GM18502 (cell line): Measurements from ENCODE around the gene SLC4A1.

Experiments used
- ATAC-seq: cut with Tn5 transposase; IDR thresholded peaks from one replicate; pipeline ENCODE4 v1.9.1; 2021; ENCODE audit warnings: mild to moderate bottlenecking; ENCODE audit not compliant: unreplicated experiment, poor library complexity

The SLC4A1 gene

DNA sequence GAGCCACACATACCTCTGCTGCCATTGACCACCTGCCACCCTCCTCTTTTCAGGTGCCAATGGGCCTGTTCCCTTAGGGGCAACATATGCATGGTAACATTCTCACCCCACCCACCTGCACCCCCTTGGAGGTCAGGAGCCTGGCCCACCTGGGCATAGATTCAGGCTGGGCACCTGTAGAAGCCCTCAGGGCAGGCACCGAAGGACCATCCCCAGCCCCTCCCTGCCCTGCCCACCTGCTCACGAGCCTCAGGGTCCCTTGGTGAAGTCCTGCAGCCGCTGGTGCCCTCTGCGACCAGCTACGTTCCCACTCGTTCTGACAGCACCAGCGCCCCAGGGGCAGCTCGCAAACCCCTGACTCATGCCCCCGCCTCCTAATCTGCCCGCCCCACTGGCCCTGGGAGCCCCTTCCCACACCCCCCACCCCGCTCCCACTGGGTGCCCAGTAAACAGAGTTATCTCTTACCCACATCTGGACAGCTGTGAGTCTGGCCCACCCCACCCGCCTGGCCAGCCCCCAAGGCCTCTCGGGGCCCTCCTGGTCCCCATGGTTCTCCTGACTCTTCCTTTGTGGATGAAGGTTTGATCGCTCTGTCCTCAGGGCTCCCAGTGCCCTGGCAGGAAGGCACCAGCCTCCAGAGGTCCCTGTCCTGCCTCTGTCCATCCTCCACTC lies at the start of gene SLC4A1:
Gene SLC4A1 (minus strand): TSS at position 318 of the 673 bp plus-strand sequence. CDS start 5,269 bp downstream, outside the sequence.
- no peak for ATAC-seq

DNA sequence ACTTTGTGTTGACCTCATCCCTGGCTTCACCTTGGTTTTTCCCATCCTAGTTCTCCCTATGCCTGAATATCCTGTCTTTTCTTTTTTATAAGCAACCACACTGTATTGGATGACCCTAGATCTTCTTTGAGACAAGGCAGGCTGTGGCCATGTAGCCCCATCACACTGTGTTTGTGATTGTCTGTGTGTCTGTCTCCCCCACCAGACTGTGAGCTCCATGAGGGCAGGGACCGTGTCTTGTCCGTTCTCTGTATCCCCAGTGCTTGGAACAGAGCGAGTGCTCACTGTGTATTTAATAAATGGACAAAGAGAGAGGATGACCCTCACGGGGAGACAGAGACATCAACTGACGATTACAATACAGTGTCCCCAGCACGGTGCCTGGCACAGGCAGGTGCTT lies 49.6 kb upstream of the SLC4A1 start:
- ATAC-seq = no peak

DNA sequence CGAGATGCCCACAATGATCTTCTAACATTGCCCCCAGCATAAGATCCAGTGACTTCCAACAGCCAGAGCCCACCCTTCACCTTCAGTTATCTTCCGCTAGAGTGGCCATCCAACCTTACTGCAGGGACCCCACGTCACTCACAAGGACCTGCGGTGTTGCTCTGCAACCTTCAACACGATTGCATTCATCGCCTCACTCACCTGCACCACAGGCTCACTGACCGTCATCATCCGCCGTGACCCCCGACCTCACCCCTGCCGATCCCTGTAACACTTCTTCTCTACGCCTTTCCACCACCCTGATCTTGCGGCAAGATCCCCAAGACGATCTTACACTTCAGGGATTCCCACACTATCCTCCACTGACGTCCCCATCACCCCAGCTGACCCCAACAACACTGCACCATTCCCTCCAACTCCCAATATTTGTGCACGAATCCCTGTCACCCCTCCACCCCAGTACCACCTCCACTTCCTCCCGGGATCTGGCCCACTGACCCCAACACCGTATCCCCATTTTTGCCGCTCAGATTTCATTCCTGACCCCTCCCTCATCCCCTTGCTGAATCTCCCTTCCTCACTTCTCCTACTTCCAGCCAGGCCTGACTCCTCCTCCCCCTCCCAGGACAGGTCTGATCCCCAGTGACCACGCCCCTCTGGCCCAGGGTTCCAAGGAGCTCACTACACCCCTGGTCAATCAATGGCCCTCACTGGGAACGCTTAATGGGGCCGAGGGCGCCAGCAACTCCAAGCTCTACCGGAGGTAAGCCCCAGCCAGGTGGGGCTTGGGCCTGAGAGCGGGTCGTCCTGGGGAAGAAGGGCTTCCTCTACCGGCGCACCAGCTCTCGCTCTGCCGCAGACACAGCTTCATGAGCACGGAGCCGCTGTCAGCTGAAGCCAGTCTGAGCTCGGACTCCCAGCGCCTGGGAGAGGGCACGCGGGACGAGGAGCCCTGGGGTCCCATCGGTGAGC lies 48.1 kb upstream of the SLC4A1 start:
- no peak for ATAC-seq

DNA sequence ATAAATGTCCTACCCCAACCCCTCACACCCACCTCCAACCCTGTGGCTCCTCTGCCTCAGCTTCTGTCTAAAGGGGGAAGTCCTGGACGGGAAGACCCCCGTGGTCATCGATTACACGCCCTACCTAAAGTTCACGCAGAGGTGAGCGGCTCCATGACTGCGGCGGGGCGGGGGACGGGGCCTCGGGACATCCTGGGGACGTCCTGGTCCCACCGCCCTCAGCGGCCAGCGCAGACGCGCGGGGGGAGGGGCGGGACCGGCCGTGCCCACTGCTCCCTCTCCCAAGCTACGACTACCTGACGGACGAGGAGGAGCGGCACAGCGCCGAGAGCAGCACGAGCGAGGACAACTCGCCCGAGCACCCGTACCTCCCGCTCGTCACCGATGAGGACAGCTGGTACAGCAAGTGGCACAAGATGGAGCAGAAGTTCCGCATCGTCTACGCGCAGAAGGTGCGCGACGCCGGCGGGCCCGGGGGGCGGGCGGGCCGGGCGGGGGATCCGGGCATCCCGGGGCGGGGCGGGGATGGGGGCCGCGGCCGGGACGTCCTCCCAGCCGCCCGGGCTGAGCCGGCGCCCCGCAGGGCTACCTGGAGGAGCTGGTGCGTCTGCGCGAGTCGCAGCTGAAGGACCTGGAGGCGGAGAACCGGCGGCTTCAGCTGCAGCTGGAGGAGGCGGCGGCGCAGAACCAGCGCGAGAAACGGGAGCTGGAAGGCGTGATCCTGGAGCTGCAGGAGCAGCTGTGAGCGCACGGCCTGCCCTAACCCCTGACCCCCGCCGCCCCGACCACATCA lies 47.1 kb upstream of the SLC4A1 start:
- no peak for ATAC-seq

DNA sequence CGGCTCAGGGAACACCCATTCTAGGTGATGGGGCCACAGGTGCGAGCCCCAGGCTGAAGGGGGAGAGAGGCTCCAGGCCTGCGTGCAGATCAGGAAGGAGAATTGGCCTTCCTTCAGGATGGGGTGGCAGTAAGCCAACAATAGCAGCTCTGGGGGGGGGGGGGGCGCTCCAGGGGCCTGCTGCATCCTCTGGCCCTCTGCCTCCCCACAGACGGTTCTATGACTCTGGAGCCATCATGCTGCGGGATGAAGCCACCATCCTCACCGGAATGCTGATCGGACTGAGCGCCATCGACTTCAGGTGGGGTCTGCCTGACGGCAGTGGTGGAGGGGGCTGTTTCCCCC lies 46.6 kb upstream of the SLC4A1 start:
- no peak for ATAC-seq

DNA sequence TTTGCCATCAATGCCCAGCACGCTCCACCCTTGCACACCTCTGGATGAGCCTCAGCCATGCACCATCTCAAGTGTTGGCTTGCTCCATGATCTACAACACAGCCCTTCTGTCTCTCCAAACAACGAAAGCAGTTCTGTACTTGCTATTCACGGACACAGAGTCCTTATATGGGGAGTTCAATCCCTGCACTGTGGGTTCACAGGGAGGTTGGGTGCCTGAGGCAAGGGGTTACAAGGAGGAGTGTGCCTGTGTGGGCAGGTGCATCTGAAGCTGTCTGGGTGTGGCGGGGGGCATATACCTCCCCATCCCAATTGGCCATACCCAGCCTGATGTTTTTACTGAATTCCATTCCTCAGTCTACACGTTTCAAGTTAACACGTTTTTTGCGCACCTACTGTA lies 46.1 kb upstream of the SLC4A1 start:
- ATAC-seq = no peak

DNA sequence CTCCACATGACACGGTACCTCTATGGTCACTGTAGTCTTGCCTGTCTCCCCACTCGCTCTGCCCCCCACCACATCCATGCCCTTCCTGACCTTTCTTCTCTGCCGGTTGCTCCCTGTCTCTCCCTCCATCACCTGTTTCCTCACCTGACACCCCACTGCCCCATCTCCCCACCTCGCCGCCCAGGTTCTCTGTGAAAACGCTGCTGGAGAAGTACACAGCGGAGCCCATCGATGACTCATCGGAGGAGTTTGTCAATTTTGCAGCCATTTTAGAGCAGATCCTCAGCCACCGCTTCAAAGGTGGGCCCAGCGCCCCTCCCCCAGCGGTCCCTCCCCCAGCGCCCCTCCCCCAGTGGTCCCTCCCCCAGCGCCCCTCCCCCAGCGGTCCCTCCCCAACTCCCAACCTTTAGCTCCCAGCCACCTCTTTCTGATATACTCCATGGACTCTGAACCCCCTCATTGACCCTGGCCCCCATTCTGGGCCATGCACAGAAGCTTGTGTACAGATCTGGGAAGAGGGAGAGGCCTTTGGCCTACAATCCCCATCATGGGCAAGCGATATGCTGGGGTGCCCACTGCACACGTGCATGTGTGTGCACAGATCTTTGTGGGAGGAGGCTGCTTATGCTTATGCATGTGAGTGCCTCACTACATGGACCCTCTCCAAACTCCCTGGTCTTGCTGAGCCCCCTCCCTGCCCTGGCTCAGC lies 44.6 kb upstream of the SLC4A1 start:
- ATAC-seq = no peak

DNA sequence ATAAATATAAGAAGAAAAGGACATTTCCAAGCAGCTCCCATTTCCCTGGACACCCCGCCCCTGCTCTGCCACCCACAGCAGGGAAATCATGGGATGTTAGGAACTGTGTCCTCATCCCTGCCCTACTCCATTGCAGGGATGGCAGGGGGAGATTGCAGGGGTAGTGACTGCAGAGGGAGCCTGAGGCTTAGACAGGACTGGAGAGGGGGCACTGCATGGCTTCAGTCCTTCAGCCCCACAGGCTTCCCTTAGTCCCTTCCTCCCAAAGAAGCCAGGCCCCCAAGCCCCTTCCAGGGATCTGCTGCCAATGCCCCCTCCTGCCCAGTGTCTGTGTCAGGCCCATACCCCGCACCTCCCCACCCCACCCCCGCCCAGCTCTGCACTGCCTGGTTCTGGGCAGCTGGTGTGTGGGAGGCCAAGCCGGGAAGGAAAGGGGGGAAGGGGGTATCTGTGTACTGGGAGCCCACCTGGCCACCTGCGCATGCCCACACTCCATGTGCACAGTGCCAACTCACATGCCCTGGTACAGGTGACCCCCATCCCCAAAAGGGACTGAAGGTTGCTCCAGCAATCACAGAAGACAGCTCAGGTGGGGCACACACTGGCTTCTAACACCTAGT lies 43.7 kb upstream of the SLC4A1 start:
- ATAC-seq = no peak

DNA sequence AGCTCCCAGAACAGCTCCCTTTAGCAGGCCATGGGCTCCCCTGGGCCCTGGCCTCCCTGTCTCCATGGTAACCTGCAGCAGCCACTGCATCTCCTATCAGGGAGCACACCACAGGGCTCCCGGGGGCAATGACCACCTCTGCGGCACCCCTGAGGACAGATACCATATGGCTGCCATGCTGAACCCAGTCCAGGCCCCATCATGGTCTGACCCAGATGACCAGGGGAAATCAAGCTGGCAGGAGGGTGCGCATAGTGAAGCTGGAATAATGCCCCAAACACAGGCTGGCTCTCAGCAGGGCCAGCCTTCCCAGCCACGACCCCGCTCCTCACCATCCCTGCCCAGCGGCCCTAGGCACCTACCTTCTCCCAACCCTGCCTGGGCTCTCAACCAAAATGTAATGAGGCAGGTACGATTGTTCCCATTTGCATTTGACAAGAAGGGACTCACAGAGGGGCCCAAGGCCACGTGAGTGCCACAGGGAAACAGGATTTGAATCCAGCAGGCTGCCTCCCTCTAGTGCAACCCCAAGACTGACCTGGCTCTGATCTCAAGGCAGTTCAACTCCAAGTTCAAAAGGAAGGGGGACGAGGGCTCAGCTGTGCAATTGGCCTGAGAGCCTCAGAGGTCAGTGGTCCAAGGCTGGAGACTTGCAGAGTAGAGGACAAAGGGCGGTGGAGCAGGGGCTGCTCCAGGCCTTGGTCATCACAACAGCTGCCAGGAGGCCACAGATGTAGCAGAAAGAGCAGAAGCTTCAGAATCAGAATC lies 42.9 kb upstream of the SLC4A1 start:
- no peak for ATAC-seq

DNA sequence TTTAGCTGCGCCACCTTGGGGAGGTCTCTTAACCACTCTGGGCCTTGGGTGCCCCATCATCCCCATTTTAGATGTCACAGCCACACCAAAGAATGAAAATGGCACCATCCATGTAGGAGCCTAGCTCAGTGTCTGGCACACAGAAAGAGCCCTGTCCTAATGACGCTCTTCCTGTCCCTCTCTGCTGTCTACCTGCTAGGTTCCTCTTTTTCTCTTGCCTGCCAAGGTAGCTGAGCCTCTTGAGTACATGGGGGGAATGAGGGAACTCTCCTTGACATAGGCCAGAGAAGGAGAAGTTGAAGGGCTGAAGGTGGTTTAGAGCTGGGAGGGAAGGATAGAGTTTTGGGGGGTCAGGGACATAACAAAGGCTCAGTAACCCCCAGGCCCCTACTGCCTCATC lies 42.3 kb upstream of the SLC4A1 start:
- no peak for ATAC-seq

DNA sequence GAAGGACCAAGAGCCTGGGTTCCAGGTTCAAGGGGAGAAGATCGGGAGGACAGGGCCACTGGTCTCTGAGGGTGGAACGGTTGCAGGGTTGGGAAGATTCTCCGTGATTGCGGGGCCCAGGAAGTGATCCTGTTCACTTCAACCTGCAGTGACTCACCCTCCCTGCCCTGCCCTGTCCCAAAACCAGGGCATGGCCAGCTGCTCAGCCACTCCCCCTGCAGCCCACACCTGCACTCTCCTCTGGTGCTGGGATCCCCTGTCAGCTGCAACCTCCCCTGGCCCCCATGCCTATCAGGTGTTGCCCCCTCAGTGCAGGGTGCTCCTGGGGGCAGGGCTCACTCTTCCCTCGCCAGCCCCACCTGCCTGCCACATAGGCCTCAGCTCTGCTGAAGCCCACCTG lies 41.5 kb upstream of the SLC4A1 start:
- ATAC-seq = no peak

DNA sequence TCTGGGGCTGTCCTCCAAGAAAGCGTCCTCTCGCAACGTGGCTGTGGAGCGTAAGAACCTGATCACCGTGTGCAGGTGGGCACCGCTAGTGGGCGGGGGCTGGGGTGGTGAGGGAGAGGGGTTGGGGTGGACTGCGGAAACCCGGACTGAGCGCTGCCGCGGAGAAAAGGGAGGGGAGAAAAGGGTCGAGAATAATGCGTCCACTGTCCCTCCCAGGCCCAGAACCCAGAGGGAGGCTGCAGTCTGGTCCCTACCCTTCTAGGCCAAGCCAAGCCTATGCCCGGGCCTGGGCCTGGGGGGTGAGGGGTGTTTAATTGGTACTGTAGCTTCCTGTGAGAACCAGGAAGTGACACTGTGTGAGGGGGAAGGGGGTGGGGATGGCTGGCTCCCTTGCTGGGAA lies 40.9 kb upstream of the SLC4A1 start:
- ATAC-seq = no peak

DNA sequence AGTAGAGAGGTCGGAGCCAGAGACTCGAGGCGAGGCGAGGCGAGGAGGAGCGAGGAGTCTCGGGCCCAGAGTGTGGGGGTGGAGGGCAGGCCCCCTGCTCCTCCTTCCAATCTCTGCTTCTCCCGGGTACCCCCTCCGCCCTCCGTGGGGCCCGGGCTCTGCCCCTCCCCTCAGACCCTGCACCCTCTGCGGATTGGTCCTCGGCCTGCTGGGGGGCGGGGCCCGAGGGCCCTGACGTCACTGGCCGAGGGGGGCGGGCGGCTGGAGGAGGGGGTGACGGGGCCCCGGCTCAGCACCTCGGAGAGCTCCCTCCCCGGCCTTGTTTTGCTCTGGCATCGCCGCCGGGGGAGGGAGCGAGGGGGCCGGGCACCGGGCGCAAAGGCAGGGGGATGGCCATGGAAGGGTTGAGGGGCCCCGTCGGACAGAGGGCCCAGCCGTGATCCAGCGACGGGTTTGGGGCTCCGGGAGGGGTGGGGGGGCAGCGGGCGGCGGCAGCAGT lies 40.4 kb upstream of the SLC4A1 start, which contains the start of gene RUNDC3A:
Gene RUNDC3A (plus strand): TSS at position 282 of the 499 bp plus-strand sequence. CDS start 232 bp downstream, outside the sequence.
- no peak for ATAC-seq

DNA sequence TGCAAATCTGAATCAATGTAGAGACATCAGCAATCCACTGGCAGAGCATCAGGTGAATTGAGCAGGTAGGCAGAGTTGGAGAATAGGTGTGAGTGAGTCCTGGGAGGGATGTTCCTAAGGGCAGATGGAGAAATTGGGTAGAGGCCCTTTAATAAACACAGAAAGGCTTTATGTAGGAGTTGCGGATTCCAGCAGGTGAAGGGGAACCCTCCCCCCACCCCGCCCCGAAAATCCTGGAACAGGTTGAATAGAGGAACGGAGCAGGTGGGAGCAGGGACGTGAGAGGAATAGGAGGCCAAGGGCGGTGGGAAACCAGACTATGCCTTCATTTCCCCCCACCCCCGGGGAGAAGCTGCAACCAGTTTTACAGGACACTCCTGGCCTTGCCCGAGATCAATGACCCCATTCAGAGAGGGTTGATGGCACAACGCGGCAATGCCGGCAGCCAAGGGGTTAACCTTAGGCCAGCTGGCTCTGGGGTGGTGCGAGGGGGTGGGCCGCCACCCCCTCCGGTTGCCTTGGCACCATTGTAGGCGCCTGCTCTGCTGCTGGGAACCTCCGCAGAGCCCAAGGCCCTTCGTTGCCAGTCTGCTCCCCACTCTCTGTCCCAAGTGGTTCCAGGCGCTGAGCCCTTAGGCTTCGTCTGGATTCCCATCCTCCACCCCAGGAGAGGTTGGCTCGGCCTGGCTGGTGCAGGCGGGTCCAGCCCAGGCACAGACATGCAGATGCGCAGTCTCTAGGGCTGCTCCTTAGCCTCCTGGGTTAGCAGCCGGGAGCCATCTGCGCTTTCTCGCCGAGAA lies 39.7 kb upstream of the SLC4A1 start:
- no peak for ATAC-seq

DNA sequence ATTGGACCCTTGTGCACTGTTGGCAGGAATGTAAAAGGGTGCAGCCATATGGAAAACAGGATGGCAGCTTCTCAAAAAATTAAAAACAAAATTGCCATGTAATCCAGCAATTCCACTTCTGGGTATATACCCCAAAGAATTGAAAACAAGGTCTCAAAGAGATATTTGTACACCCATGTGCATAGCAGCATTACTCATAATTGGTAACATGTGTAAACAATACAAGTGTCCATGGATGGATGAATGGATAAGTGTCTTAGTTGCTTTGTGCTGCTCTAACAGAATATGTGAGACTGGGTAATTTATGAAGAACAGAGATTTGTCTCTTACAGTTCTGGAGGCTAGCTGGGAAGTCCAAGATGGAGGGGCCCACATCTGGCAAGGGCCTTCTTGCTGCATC lies 36.7 kb upstream of the SLC4A1 start:
- ATAC-seq = no peak

DNA sequence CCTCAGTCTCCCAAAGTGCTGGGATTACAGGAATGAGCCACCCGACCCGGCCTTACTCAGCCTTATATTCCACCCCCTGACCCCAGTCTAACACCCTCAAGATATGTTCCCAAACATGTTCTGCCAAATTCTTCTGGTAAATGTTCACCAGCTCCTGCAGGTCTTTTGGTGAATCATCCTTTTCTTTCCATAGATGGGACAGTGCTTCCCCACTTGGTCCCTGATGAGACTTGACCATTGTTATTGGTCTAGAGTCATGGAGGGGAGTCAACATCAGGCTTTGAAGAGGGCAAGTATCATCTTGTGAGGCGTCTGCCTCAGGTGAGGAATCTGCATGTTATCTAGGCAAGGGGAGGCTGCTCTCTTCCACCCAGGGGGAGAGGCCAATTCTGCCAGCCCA lies 30.0 kb upstream of the SLC4A1 start:
- ATAC-seq = no peak

DNA sequence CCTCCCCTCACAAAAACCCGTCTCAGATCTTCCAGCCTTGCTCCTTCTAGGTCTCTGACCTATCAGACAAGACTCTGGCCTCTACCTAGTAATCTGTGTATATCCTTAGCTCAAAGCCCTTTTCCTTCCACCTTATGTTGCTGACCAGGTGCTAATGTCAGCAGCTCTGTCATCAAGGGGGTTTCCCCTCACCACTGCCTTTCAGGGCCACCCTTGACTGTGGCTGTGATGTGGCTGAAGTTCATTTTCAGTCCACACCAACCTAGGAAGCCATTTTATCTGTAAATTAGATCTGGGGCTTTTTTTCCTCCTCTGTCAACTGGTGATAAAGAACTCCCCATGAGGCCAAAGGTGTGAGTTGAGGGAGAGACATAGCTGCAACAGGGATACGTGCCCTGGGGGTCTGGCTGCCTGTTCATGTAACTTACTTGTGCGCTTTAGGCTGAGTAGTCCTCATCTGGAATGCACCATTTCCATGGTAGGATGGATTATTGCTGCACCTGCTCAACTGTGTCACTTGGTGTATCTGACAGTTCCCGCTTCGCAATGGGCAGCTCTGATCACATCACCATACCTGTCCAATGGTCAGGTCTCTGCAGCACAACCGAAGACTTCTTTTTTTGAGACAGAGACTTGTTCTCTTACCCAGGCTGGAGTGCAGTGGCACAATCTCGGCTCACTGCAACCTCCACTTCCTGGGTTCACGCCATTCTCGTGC lies 25.7 kb upstream of the SLC4A1 start:
- no peak for ATAC-seq
